Progenitor cell of endocrine pancreas (in vitro differentiated cells): ENCODE results near the gene GDPGP1. TPM values are rescaled to one million over a fixed set of nuclear protein-coding genes. Genes with fewer than 3 reads are reported as not detected.
A peak's percentile ranks its signal among the peaks of the same experiment; 100 is the strongest.

Source experiments
- DNase-seq: peaks from one replicate; pipeline ENCODE4 v3.0.0; 2021; ENCODE audit warnings: low spot score; ENCODE audit not compliant: unreplicated experiment
- H3K27ac Mint-ChIP-seq: 2 replicates; pipeline ENCODE4 v1.8.0; 2021; ENCODE audit warnings: mild to moderate bottlenecking, moderate library complexity, mixed read lengths
- H3K27me3 Mint-ChIP-seq: 2 replicates; pipeline ENCODE4 v1.8.0; 2021; ENCODE audit warnings: mixed read lengths
- H3K36me3 Mint-ChIP-seq: 2 replicates; pipeline ENCODE4 v1.8.0; 2022; ENCODE audit warnings: mixed read lengths; ENCODE audit not compliant: insufficient read depth
- H3K4me1 Mint-ChIP-seq: 2 replicates; pipeline ENCODE4 v1.8.0; 2021; ENCODE audit warnings: low read depth, mixed read lengths
- H3K4me3 Mint-ChIP-seq: 2 replicates; pipeline ENCODE4 v1.8.0; 2021; ENCODE audit warnings: low read depth, mild to moderate bottlenecking, moderate library complexity, mixed read lengths
- H3K9me3 Mint-ChIP-seq: 2 replicates; pipeline ENCODE4 v1.8.0; 2021; ENCODE audit warnings: low read depth, mixed read lengths
- CTCF ChIP-seq: fragments of 200-600 bp; sonication (generic); IDR thresholded peaks from one replicate; pipeline ENCODE4 v1.5.0; 2021; ENCODE audit warnings: antibody characterized with exemption, mild to moderate bottlenecking; ENCODE audit not compliant: unreplicated experiment
- total RNA-seq: library from RNA; stranded (reverse); gene quantifications from 2 replicates; pipeline ENCODE4 v1.2.1, GENCODE V29; 2021

GDPGP1 gene
- total RNA-seq, 1 donor from 2014 or later = 7.8 TPM

- H3K27ac Mint-ChIP-seq = no peak overlapping the region
- peaks cover 6% of the 10 kb centered on the region for H3K36me3 Mint-ChIP-seq
- no peaks in the 10 kb centered on the region for H3K9me3 Mint-ChIP-seq
- TF ChIP-seq CTCF = no peak
- DNase-seq = no peak
- H3K4me1 Mint-ChIP-seq = peaks cover 6% of the 10 kb centered on the region
- H3K27me3 Mint-ChIP-seq = no peaks in the 10 kb centered on the region
- no peak overlapping the region for H3K4me3 Mint-ChIP-seq
Observed at GRCh38 chr15:90239371-90239770, 5.4 kb downstream of the GDPGP1 start.

DNA sequence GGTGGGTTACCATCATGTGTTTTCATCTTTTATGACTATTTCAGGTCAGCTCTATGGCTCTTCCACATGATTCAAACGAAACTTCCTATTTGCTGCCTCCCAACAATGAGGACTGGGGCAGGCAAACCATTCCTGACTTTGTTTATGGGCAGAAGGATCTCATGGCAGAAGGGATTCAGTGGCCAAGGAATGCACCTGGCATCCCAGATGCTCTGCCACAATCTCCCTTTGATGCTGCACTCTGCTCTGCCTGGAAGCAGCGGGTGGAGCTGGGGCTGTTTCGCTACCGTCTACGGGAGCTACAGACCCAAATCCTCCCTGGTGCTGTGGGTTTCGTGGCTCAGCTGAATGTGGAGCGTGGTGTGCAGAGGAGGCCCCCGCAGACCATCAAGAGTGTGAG lies 6.8 kb downstream of the GDPGP1 start:
- H3K4me1 Mint-ChIP-seq = no peaks in the 10 kb centered on the region
- TF ChIP-seq CTCF = no peak
- H3K9me3 Mint-ChIP-seq = no peaks in the 10 kb centered on the region
- H3K27me3 Mint-ChIP-seq = no peaks in the 10 kb centered on the region
- DNase-seq = no peak
- H3K27ac Mint-ChIP-seq = no peak overlapping the region
- H3K36me3 Mint-ChIP-seq = peaks cover 6% of the 10 kb centered on the region
- H3K4me3 Mint-ChIP-seq = no peak overlapping the region

DNA sequence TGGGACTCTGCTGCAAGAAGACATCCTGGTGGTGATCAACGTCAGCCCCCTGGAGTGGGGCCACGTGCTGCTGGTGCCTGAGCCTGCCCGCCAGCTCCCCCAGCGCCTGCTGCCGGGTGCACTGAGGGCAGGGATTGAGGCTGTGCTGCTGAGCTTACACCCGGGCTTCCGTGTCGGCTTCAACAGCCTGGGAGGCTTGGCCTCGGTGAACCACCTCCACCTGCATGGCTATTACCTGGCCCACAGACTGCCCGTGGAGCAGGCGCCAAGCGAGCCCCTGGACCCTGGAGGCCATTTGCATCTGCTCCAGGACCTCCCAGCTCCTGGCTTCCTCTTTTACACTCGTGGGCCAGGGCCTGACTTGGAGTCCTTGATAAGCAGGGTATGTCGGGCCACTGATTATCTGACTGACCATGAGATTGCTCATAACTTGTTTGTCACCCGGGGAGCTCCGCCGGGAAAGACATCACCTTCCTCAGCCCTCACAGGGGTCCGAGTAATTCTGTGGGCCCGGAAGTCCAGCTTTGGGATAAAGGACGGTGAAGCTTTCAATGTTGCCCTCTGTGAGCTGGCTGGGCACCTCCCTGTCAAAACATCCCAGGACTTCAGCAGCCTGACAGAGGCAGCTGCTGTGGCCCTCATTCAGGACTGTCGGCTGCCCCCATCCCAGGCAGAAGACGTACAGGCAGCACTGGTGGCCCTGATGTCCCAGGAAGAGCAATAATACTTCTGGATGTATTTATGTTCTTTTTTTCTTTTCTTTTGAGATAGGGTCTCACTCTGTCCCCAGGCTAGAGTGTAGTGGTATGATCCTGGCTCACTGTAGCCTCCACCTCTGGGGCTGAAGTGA lies 7.6 kb downstream of the GDPGP1 start:
- no peak for DNase-seq
- Mint-ChIP-seq H3K27ac (no peak overlapping the region), H3K36me3 (peaks cover 6% of the 10 kb centered on the region), H3K9me3 (no peaks in the 10 kb centered on the region), H3K4me3 (no peak overlapping the region), H3K27me3 (peaks cover 3% of the 10 kb centered on the region), H3K4me1 (no peaks in the 10 kb centered on the region)
- TF ChIP-seq CTCF = no peak

- TF ChIP-seq CTCF = no peak
- peaks cover 2% of the 10 kb centered on the region for H3K36me3 Mint-ChIP-seq
- H3K27ac Mint-ChIP-seq = no peak overlapping the region
- no peak for DNase-seq
- H3K4me3 Mint-ChIP-seq = no peak overlapping the region
- no peaks in the 10 kb centered on the region for H3K4me1 Mint-ChIP-seq
- H3K27me3 Mint-ChIP-seq = peaks cover 3% of the 10 kb centered on the region
- H3K9me3 Mint-ChIP-seq = no peaks in the 10 kb centered on the region
Observed at GRCh38 chr15:90243943-90244639, 10.1 kb downstream of the GDPGP1 start.

DNA sequence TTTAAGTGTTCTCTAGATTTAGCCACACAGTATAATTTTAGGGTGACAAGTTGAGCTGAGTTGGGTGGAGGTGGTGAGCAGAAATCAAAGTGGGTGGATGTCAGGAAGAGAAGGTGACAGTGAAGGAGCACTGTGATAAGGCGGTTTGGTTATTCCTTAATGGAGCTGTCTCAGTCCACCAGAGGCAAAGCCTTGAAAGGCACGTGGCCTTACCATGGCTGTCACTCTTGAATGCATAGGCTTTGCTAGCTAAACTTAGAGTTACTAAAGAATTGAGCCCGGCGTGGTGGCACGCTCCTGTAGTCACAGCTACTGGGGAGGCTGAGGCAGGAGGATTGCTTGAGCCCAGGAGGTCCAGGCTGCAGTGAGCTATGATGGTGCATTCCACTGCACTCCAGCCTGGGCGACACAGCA lies 14.8 kb downstream of the GDPGP1 start:
- DNase-seq = no peak
- peak overlapping the region; percentile 74 for H3K4me3 Mint-ChIP-seq
- H3K36me3 Mint-ChIP-seq = no peaks in the 10 kb centered on the region
- no peak for TF ChIP-seq CTCF
- no peaks in the 10 kb centered on the region for H3K9me3 Mint-ChIP-seq
- H3K27ac Mint-ChIP-seq = peak overlapping the region; percentile 58
- no peaks in the 10 kb centered on the region for H3K4me1 Mint-ChIP-seq
- peaks cover 13% of the 10 kb centered on the region for H3K27me3 Mint-ChIP-seq
